K562 (cell line): ENCODE measurements around the gene ZKSCAN7. TPM values are rescaled to one million over a fixed set of nuclear protein-coding genes. Genes with fewer than 3 reads are reported as not detected.

Experiments used
- ARID1B ChIP-seq: fragments of 450-650 bp; IDR thresholded peaks from 2 replicates; pipeline ENCODE4 v1.6.1; 2016; ENCODE audit warnings: antibody characterized with exemption, mild to moderate bottlenecking, inconsistent platforms
- E2F6 ChIP-seq, 2 experiments: IDR thresholded peaks; 2 replicates each; pipeline ENCODE4 v1.6.1; 2011; ENCODE audit warnings: borderline replicate concordance in 1 of 2, control low read depth in 1 of 2, low read depth in 1 of 2, low read length in 1 of 2, mild to moderate bottlenecking in 1 of 2, mixed read lengths in 1 of 2, moderate library complexity in 1 of 2; ENCODE audit not compliant: insufficient read depth in 1 of 2, insufficient read length in 1 of 2, poor library complexity in 1 of 2, severe bottlenecking in 1 of 2; ENCODE audit errors: extremely low read depth in 1 of 2
- MYC ChIP-seq, 2 experiments: fragments of 250-450 bp in 1 of 2; sonication (Bioruptor Pico) in 1 of 2; IDR thresholded peaks; 2 replicates each; pipeline versions ENCODE4 v1.5.1 to v1.6.1; 2012 to 2021; ENCODE audit warnings: low read depth in 2 of 2, borderline replicate concordance in 1 of 2, improper control_type of control experiment in 1 of 2, low read length in 1 of 2, mild to moderate bottlenecking in 1 of 2, moderate library complexity in 1 of 2
- NR2C1 ChIP-seq, 2 experiments: fragments of 450-650 bp; IDR thresholded peaks; 2 replicates each; pipeline ENCODE4 v1.6.1; 2017; ENCODE audit warnings: mild to moderate bottlenecking in 2 of 2, antibody characterized with exemption in 1 of 2, inconsistent platforms in 1 of 2, missing compliant biosample characterization in 1 of 2, missing genetic modification characterization in 1 of 2
- PBX2 ChIP-seq, 2 experiments: IDR thresholded peaks in 1 of 2; conservative IDR thresholded peaks in 1 of 2; 2 replicates each; pipeline ENCODE4 v1.6.1; 2016; ENCODE audit warnings: low read depth in 2 of 2, mild to moderate bottlenecking in 1 of 2, missing compliant biosample characterization in 1 of 2, missing genetic modification characterization in 1 of 2, moderate library complexity in 1 of 2
- PKNOX1 ChIP-seq: fragments of 450-650 bp; IDR thresholded peaks from 2 replicates; pipeline ENCODE4 v1.6.1; 2016
- SIX5 ChIP-seq, 2 experiments: IDR thresholded peaks; 2 replicates each; pipeline ENCODE4 v1.6.1; 2011; ENCODE audit warnings: low read length in 2 of 2, borderline replicate concordance in 1 of 2, low read depth in 1 of 2, mild to moderate bottlenecking in 1 of 2, moderate library complexity in 1 of 2; ENCODE audit not compliant: insufficient read depth in 1 of 2
- ZBTB40 ChIP-seq, 2 experiments: fragments of 450-650 bp in 1 of 2; sonication (generic) in 1 of 2; formaldehyde crosslinking in 1 of 2; IDR thresholded peaks; 2 replicates each; pipeline versions ENCODE4 v1.7.1 to v1.9.0; 2016 to 2022; ENCODE audit warnings: inconsistent platforms in 1 of 2, mild to moderate bottlenecking in 1 of 2, missing genetic modification reagents in 1 of 2
- ZNF764 ChIP-seq: fragments of 250-450 bp; sonication (Bioruptor Pico); IDR thresholded peaks from 2 replicates; pipeline ENCODE4 v1.4.0; 2020; ENCODE audit warnings: low read depth, mild to moderate bottlenecking, moderate library complexity
- ZNF766 ChIP-seq: fragments of 200-800 bp; sonication (Bioruptor generic); conservative IDR thresholded peaks from 2 replicates; pipeline ENCODE4 v1.6.1; 2016; ENCODE audit warnings: missing genetic modification characterization, missing compliant biosample characterization
- polyA plus RNA-seq, 8 experiments: library from polyadenylated mRNA; depleted of rRNA in 4 of 8; stranded (reverse) in 5 of 8; unstranded in 3 of 8; fragments of >200 nt; fragmentation: Nextera tagmentation in 2 of 8; fragmentation: Illumina TruSeq in 1 of 8; extraction: Ambion mirVana in 2 of 8; extraction: Trizol in 1 of 8; gene quantifications; 2 replicates each; pipeline versions ENCODE4 v1.2.1 to v1.2.3, GENCODE V29; 2011 to 2014; ENCODE audit warnings: inconsistent platforms in 1 of 8, missing spikeins in 1 of 8
- total RNA-seq, 7 experiments: library from RNA; depleted of rRNA in 6 of 7; stranded (reverse); fragments of >200 nt in 6 of 7; fragmentation: Illumina TruSeq in 2 of 7; extraction: Trizol in 2 of 7; gene quantifications; 2 replicates each; pipeline versions ENCODE4 v1.2.1 to v1.2.3, GENCODE V29; 2011 to 2021; ENCODE audit warnings: low replicate concordance in 1 of 7

ZKSCAN7 gene
- total and polyA plus RNA-seq, 9 of the 15 experiments (the other 6 are each of a cell fraction or from before 2014, with no cell fraction given), result not detected

GRCh38 chr3:44511238-44511566 is 43.8 kb upstream of the ZKSCAN7 start (continued):
- TF ChIP-seq ZBTB40 (IDR thresholded peaks at IDR 0.05) (peak; percentile 27; the same call in 1 of the 2 replicates), ZBTB40 (CRISPR knock-in tag; IDR thresholded peaks at IDR 0.05) (no peak), MYC (IDR thresholded peaks at IDR 0.05; ENCODE audit: low read depth, low read length) (no peak), MYC (CRISPR knock-in tag; IDR thresholded peaks at IDR 0.05; ENCODE audit: borderline replicate concordance, low read depth) (no peak), PKNOX1 (peak; percentile 36; the same call in 1 of the 2 replicates), PBX2 (CRISPR knock-in tag; IDR thresholded peaks at IDR 0.05; ENCODE audit: low read depth) (no peak), PBX2 (tag; conservative IDR thresholded peaks at IDR 0.05; ENCODE audit: low read depth) (0 out of 2 replicates have a peak, but pooled peaks have one; percentile 12), SIX5 (IDR thresholded peaks at IDR 0.05; ENCODE audit: borderline replicate concordance in 1 of 2, insufficient read depth in 1 of 2, low read depth in 1 of 2, low read length in 2 of 2) (no peak), NR2C1 (IDR thresholded peaks at IDR 0.05) (no peak), NR2C1 (tag; IDR thresholded peaks at IDR 0.05) (peak; percentile 17; the same call in 1 of the 2 replicates), ZNF766 (CRISPR knock-in tag) (peak; percentile 50; the same call in 1 of the 2 replicates), ZNF764 (no peak), E2F6 (IDR thresholded peaks at IDR 0.05; ENCODE audit: borderline replicate concordance in 1 of 2, extremely low read depth in 1 of 2, insufficient read depth in 1 of 2, insufficient read length in 1 of 2, low read depth in 1 of 2, low read length in 1 of 2, poor library complexity in 1 of 2, severe bottlenecking in 1 of 2) (no peak), ARID1B (0 out of 2 replicates have a peak, but pooled peaks have one; percentile 2)
